A549 (cell line): Measurements from ENCODE around the gene ASB1.

Experiments
- CTCF ChIP-seq: fragments of >200 bp; sonication (Bioruptor Twin); formaldehyde crosslinking; IDR thresholded peaks from 3 replicates; pipeline ENCODE4 v1.5.1; 2016
- JUNB ChIP-seq: fragments of >200 bp; sonication (Bioruptor Twin); formaldehyde crosslinking; IDR thresholded peaks from 2 replicates; pipeline ENCODE4 v1.6.1; 2016
- POLR2A ChIP-seq: IDR thresholded peaks from 2 replicates; pipeline ENCODE4 v1.6.1; 2012; ENCODE audit warnings: mild to moderate bottlenecking, low read length
- USF2 ChIP-seq: fragments of 450-650 bp; IDR thresholded peaks from 2 replicates; pipeline ENCODE4 v1.6.1; 2014; ENCODE audit warnings: antibody characterized with exemption

GRCh38 chr2:238467062-238467461, 40.3 kb downstream of the ASB1 start:
- TF ChIP-seq POLR2A, result no peak
- TF ChIP-seq CTCF, result no peak
- TF ChIP-seq USF2, result no peak
- no peak for TF ChIP-seq JUNB
